ENCODE results near the gene NUDT4. TPM values are rescaled to one million over a fixed set of nuclear protein-coding genes. Genes with fewer than 3 reads are reported as not detected.
"Not testable (repeated sequence)": the region's sequence is repeated elsewhere in the genome, so short reads cannot be mapped to it uniquely, and the experiment has no call there.

Gene NUDT4
- polyA plus RNA-seq, 4 donors: 15.9 to 80.8 (median 22.4) TPM

GRCh38 chr12:93373961-93374656, 3.6 kb upstream of the NUDT4 start:
- WGBS, 3 donors: 24 to 55% (median 49%) methylated on average over 2 of the region's 2 CpGs
- no peak for FAIRE-seq
- peak overlapping the region in 2 of 3 donors; percentile 14 to 50 for H3K27ac ChIP-seq (ENCODE audit: low read depth in 1 of 3, low read length in 2 of 3)
- H3K27me3 ChIP-seq (ENCODE audit: control insufficient read depth in 3 of 3, insufficient read depth in 3 of 3, low read length in 3 of 3): no peaks in the 10 kb centered on the region
- DNase-seq: peak; percentile 65 to 66
- no peaks in the 10 kb centered on the region for H3K36me3 ChIP-seq (ENCODE audit: control insufficient read depth in 3 of 3, insufficient read depth in 2 of 3, low read depth in 1 of 3, low read length in 3 of 3)
- H3K4me3 ChIP-seq (ENCODE audit: low read depth in 1 of 3, low read length in 3 of 3): no peak overlapping the region
- peaks cover 0 to 33% (median 0%) of the 10 kb centered on the region in 3 donors for H3K4me1 ChIP-seq (ENCODE audit: control insufficient read depth in 3 of 3, insufficient read depth in 2 of 3, low read depth in 1 of 3, low read length in 2 of 3)
- no peaks in the 10 kb centered on the region for H3K9me3 ChIP-seq (ENCODE audit: control insufficient read depth in 2 of 2, insufficient read depth in 1 of 2, low read depth in 1 of 2, low read length in 1 of 2)

- DNase-seq (no peak), FAIRE-seq (no peak)
- Histone ChIP-seq H3K36me3 (ENCODE audit: control insufficient read depth in 3 of 3, insufficient read depth in 2 of 3, low read depth in 1 of 3, low read length in 3 of 3) (no peaks in the 10 kb centered on the region), H3K27me3 (ENCODE audit: control insufficient read depth in 3 of 3, insufficient read depth in 3 of 3, low read length in 3 of 3) (no peaks in the 10 kb centered on the region), H3K27ac (ENCODE audit: low read depth in 1 of 3, low read length in 2 of 3) (no peak overlapping the region), H3K4me3 (ENCODE audit: low read depth in 1 of 3, low read length in 3 of 3) (peak overlapping the region in 1 of 3 donors; percentile 0), H3K9me3 (ENCODE audit: control insufficient read depth in 2 of 2, insufficient read depth in 1 of 2, low read depth in 1 of 2, low read length in 1 of 2) (no peaks in the 10 kb centered on the region), H3K4me1 (ENCODE audit: control insufficient read depth in 3 of 3, insufficient read depth in 2 of 3, low read depth in 1 of 3, low read length in 2 of 3) (peaks cover 0 to 33% (median 0%) of the 10 kb centered on the region in 3 donors)
- 95 to 97% (median 95%) methylated on average over 6 of the region's 6 CpGs for WGBS, 3 donors
Observed at GRCh38 chr12:93375906-93376305, 1.8 kb upstream of the NUDT4 start.

GRCh38 chr12:93376436-93377251, 1.1 kb upstream of the NUDT4 start:
- H3K9me3 ChIP-seq (ENCODE audit: control insufficient read depth in 2 of 2, insufficient read depth in 1 of 2, low read depth in 1 of 2, low read length in 1 of 2): no peaks in the 10 kb centered on the region
- peaks cover 4 to 39% (median 6%) of the 10 kb centered on the region in 3 donors for H3K4me1 ChIP-seq (ENCODE audit: control insufficient read depth in 3 of 3, insufficient read depth in 2 of 3, low read depth in 1 of 3, low read length in 2 of 3)
- DNase-seq (peak; percentile 42 to 43), FAIRE-seq (no peak)
- 18 to 55% (median 35%) methylated on average over 10 of the region's 10 CpGs for WGBS, 3 donors
- H3K4me3 ChIP-seq (ENCODE audit: low read depth in 1 of 3, low read length in 3 of 3): peak overlapping the region; percentile 0 to 62 (median 48)
- H3K36me3 ChIP-seq (ENCODE audit: control insufficient read depth in 3 of 3, insufficient read depth in 2 of 3, low read depth in 1 of 3, low read length in 3 of 3): no peaks in the 10 kb centered on the region
- no peaks in the 10 kb centered on the region for H3K27me3 ChIP-seq (ENCODE audit: control insufficient read depth in 3 of 3, insufficient read depth in 3 of 3, low read length in 3 of 3)
- H3K27ac ChIP-seq (ENCODE audit: low read depth in 1 of 3, low read length in 2 of 3): peak overlapping the region; percentile 27 to 83 (median 74)

GRCh38 chr12:93378196-93378997, 672 bp downstream of the NUDT4 start:
- H3K36me3 ChIP-seq (ENCODE audit: control insufficient read depth in 3 of 3, insufficient read depth in 2 of 3, low read depth in 1 of 3, low read length in 3 of 3); FAIRE-seq; H3K9me3 ChIP-seq (ENCODE audit: control insufficient read depth in 2 of 2, insufficient read depth in 1 of 2, low read depth in 1 of 2, low read length in 1 of 2); H3K27me3 ChIP-seq (ENCODE audit: control insufficient read depth in 3 of 3, insufficient read depth in 3 of 3, low read length in 3 of 3): not testable (repeated sequence)
- peak overlapping the region; percentile 87 to 95 (median 91) for H3K27ac ChIP-seq (ENCODE audit: low read depth in 1 of 3, low read length in 2 of 3)
- 0 to 1% (median 0%) methylated on average over 32 to 46 of the region's 64 CpGs for WGBS, 3 donors
- peak overlapping the region; percentile 67 to 98 (median 75) for H3K4me3 ChIP-seq (ENCODE audit: low read depth in 1 of 3, low read length in 3 of 3)
- peak; percentile 52 to 80 for DNase-seq
- H3K4me1 ChIP-seq (ENCODE audit: control insufficient read depth in 3 of 3, insufficient read depth in 2 of 3, low read depth in 1 of 3, low read length in 2 of 3): peaks cover 4 to 40% (median 7%) of the 10 kb centered on the region in 3 donors

- Histone ChIP-seq H3K4me1 (ENCODE audit: control insufficient read depth in 3 of 3, insufficient read depth in 2 of 3, low read depth in 1 of 3, low read length in 2 of 3) (peaks cover 4 to 35% (median 9%) of the 10 kb centered on the region in 3 donors), H3K27ac (ENCODE audit: low read depth in 1 of 3, low read length in 2 of 3) (peak overlapping the region; percentile 87 to 95 (median 91)), H3K4me3 (ENCODE audit: low read depth in 1 of 3, low read length in 3 of 3) (peak overlapping the region; percentile 67 to 98 (median 75)), H3K27me3 (ENCODE audit: control insufficient read depth in 3 of 3, insufficient read depth in 3 of 3, low read length in 3 of 3) (no peaks in the 10 kb centered on the region), H3K36me3 (ENCODE audit: control insufficient read depth in 3 of 3, insufficient read depth in 2 of 3, low read depth in 1 of 3, low read length in 3 of 3) (peaks cover 0 to 10% (median 0%) of the 10 kb centered on the region in 3 donors), H3K9me3 (ENCODE audit: control insufficient read depth in 2 of 2, insufficient read depth in 1 of 2, low read depth in 1 of 2, low read length in 1 of 2) (no peaks in the 10 kb centered on the region)
- 0 to 1% (median 0%) methylated on average over 4 of the region's 4 CpGs for whole genome bisulfite sequencing, 3 donors
- DNase-seq: no peak
- no peak for FAIRE-seq
Observed at GRCh38 chr12:93378998-93379325, 1.2 kb downstream of the NUDT4 start.

GRCh38 chr12:93379326-93379980, 1.7 kb downstream of the NUDT4 start:
- FAIRE-seq (no peak), DNase-seq (peak; percentile 23 to 55)
- no peaks in the 10 kb centered on the region for H3K27me3 ChIP-seq (ENCODE audit: control insufficient read depth in 3 of 3, insufficient read depth in 3 of 3, low read length in 3 of 3)
- peaks cover 4 to 30% (median 9%) of the 10 kb centered on the region in 3 donors for H3K4me1 ChIP-seq (ENCODE audit: control insufficient read depth in 3 of 3, insufficient read depth in 2 of 3, low read depth in 1 of 3, low read length in 2 of 3)
- WGBS, 3 donors: 1 to 5% (median 1%) methylated on average over 8 of the region's 8 CpGs
- peak overlapping the region; percentile 87 to 95 (median 91) for H3K27ac ChIP-seq (ENCODE audit: low read depth in 1 of 3, low read length in 2 of 3)
- peaks cover 0 to 11% (median 0%) of the 10 kb centered on the region in 3 donors for H3K36me3 ChIP-seq (ENCODE audit: control insufficient read depth in 3 of 3, insufficient read depth in 2 of 3, low read depth in 1 of 3, low read length in 3 of 3)
- H3K4me3 ChIP-seq (ENCODE audit: low read depth in 1 of 3, low read length in 3 of 3): peak overlapping the region; percentile 67 to 98 (median 75)
- H3K9me3 ChIP-seq (ENCODE audit: control insufficient read depth in 2 of 2, insufficient read depth in 1 of 2, low read depth in 1 of 2, low read length in 1 of 2): no peaks in the 10 kb centered on the region

GRCh38 chr12:93379981-93380361, 2.2 kb downstream of the NUDT4 start:
- peaks cover 4 to 27% (median 9%) of the 10 kb centered on the region in 3 donors for H3K4me1 ChIP-seq (ENCODE audit: control insufficient read depth in 3 of 3, insufficient read depth in 2 of 3, low read depth in 1 of 3, low read length in 2 of 3)
- peak overlapping the region; percentile 67 to 98 (median 75) for H3K4me3 ChIP-seq (ENCODE audit: low read depth in 1 of 3, low read length in 3 of 3)
- FAIRE-seq (no peak), DNase-seq (peak; percentile 27 to 39)
- H3K27me3 ChIP-seq (ENCODE audit: control insufficient read depth in 3 of 3, insufficient read depth in 3 of 3, low read length in 3 of 3): no peaks in the 10 kb centered on the region
- H3K36me3 ChIP-seq (ENCODE audit: control insufficient read depth in 3 of 3, insufficient read depth in 2 of 3, low read depth in 1 of 3, low read length in 3 of 3): peaks cover 0 to 16% (median 0%) of the 10 kb centered on the region in 3 donors
- peak overlapping the region in 2 of 3 donors; percentile 6 to 95 for H3K27ac ChIP-seq (ENCODE audit: low read depth in 1 of 3, low read length in 2 of 3)
- H3K9me3 ChIP-seq (ENCODE audit: control insufficient read depth in 2 of 2, insufficient read depth in 1 of 2, low read depth in 1 of 2, low read length in 1 of 2): no peaks in the 10 kb centered on the region

Measured in small intestine (tissue), 7 donors.